Astrocyte (in vitro differentiated cells and primary cell): ENCODE measurements around the gene SPOCK3.

ENCODE experiments used
- EZH2 ChIP-seq: IDR thresholded peaks from 2 replicates; pipeline ENCODE4 v1.6.1; 2012; ENCODE audit warnings: mild to moderate bottlenecking, low read length, inconsistent platforms; ENCODE audit not compliant: insufficient read depth
- TF ChIP-seq, protein P1 (sequence below): IDR thresholded peaks from 2 replicates; pipeline ENCODE4 v1.5.1; 2011; ENCODE audit warnings: low read depth, mild to moderate bottlenecking, inconsistent platforms, low read length, moderate library complexity; ENCODE audit not compliant: insufficient read depth

DNA sequence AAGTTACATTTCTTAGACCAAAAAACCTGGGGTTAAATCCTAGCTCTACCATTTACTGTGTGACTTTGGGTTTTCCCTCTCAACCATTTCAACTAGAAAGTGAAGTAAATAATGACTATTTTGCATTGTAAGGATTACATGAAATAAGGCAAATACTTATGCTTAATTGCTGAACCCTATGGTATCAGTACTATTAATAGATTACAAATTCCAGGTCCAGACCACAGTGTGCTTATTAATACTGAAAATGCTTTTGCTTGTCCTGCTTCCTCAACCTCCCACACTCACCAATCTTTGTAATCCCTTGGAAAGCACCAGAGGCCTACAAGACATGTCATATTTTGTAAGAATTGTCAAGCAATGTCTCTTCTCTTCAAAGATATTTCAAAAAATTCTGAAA, 456.5 kb downstream of the SPOCK3 start:
- TF ChIP-seq, protein P1, sequence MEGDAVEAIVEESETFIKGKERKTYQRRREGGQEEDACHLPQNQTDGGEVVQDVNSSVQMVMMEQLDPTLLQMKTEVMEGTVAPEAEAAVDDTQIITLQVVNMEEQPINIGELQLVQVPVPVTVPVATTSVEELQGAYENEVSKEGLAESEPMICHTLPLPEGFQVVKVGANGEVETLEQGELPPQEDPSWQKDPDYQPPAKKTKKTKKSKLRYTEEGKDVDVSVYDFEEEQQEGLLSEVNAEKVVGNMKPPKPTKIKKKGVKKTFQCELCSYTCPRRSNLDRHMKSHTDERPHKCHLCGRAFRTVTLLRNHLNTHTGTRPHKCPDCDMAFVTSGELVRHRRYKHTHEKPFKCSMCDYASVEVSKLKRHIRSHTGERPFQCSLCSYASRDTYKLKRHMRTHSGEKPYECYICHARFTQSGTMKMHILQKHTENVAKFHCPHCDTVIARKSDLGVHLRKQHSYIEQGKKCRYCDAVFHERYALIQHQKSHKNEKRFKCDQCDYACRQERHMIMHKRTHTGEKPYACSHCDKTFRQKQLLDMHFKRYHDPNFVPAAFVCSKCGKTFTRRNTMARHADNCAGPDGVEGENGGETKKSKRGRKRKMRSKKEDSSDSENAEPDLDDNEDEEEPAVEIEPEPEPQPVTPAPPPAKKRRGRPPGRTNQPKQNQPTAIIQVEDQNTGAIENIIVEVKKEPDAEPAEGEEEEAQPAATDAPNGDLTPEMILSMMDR: no peak
- TF ChIP-seq EZH2: no peak
